ENCODE data around the gene NFATC1. TPM values are rescaled to one million over a fixed set of nuclear protein-coding genes. Genes with fewer than 3 reads are reported as not detected.

NFATC1 gene
- total RNA-seq, 1 donor from 2014 or later = 6.1 TPM

- Mint-ChIP-seq H3K27ac (no peak overlapping the region), H3K4me1 (ENCODE audit: unreplicated experiment) (no peaks in the 10 kb centered on the region), H3K27me3 (peaks cover 34% of the 10 kb centered on the region), H3K9me3 (peaks cover 19% of the 10 kb centered on the region), H3K4me3 (no peak overlapping the region), H3K36me3 (no peaks in the 10 kb centered on the region)
- DNase-seq (ENCODE audit: extremely low spot score, unreplicated experiment) = no peak
- no peak for TF ChIP-seq CTCF (conservative IDR thresholded peaks at IDR 0.05)
Measured at GRCh38 chr18:79540161-79540903, 144.6 kb downstream of the NFATC1 start.

- no peak for TF ChIP-seq CTCF (conservative IDR thresholded peaks at IDR 0.05)
- Mint-ChIP-seq H3K9me3 (peaks cover 19% of the 10 kb centered on the region), H3K27me3 (peaks cover 28% of the 10 kb centered on the region), H3K4me1 (ENCODE audit: unreplicated experiment) (no peaks in the 10 kb centered on the region), H3K27ac (no peak overlapping the region), H3K4me3 (no peak overlapping the region), H3K36me3 (no peaks in the 10 kb centered on the region)
- DNase-seq (ENCODE audit: extremely low spot score, unreplicated experiment) = no peak
Measured at GRCh38 chr18:79540904-79541282, 145.2 kb downstream of the NFATC1 start.

GRCh38 chr18:79542213-79542612, 146.5 kb downstream of the NFATC1 start:
- H3K9me3 Mint-ChIP-seq = peaks cover 19% of the 10 kb centered on the region
- TF ChIP-seq CTCF (conservative IDR thresholded peaks at IDR 0.05) = no peak
- no peak for DNase-seq (ENCODE audit: extremely low spot score, unreplicated experiment)
- no peak overlapping the region for H3K4me3 Mint-ChIP-seq
- H3K27me3 Mint-ChIP-seq = peaks cover 21% of the 10 kb centered on the region
- no peaks in the 10 kb centered on the region for H3K4me1 Mint-ChIP-seq (ENCODE audit: unreplicated experiment)
- no peaks in the 10 kb centered on the region for H3K36me3 Mint-ChIP-seq
- H3K27ac Mint-ChIP-seq = no peak overlapping the region

GRCh38 chr18:79542876-79543750, 147.4 kb downstream of the NFATC1 start:
- no peaks in the 10 kb centered on the region for H3K4me1 Mint-ChIP-seq (ENCODE audit: unreplicated experiment)
- H3K9me3 Mint-ChIP-seq = peaks cover 13% of the 10 kb centered on the region
- H3K27me3 Mint-ChIP-seq = peaks cover 16% of the 10 kb centered on the region
- no peak overlapping the region for H3K4me3 Mint-ChIP-seq
- H3K36me3 Mint-ChIP-seq = no peaks in the 10 kb centered on the region
- no peak overlapping the region for H3K27ac Mint-ChIP-seq
- no peak for TF ChIP-seq CTCF (conservative IDR thresholded peaks at IDR 0.05)
- DNase-seq (ENCODE audit: extremely low spot score, unreplicated experiment) = no peak

GRCh38 chr18:79543861-79544385, 148.2 kb downstream of the NFATC1 start:
- no peak for DNase-seq (ENCODE audit: extremely low spot score, unreplicated experiment)
- H3K4me1 Mint-ChIP-seq (ENCODE audit: unreplicated experiment) = no peaks in the 10 kb centered on the region
- H3K27ac Mint-ChIP-seq = no peak overlapping the region
- no peak for TF ChIP-seq CTCF (conservative IDR thresholded peaks at IDR 0.05)
- H3K9me3 Mint-ChIP-seq = peaks cover 8% of the 10 kb centered on the region
- H3K27me3 Mint-ChIP-seq = peaks cover 10% of the 10 kb centered on the region
- H3K36me3 Mint-ChIP-seq = no peaks in the 10 kb centered on the region
- no peak overlapping the region for H3K4me3 Mint-ChIP-seq

Data from type B pancreatic cell (in vitro differentiated cells).